ENCODE results near the gene NUDC.

NUDC gene

GRCh38 chr1:26993237-26994019 lies 71.9 kb downstream of the NUDC start, which contains the start of gene TRNP1:
Gene TRNP1, plus strand, starts transcription at chr1:26993692. Its CDS starts 95 bp downstream, at chr1:26993787.
- H3K9me3 ChIP-seq (ENCODE audit: control insufficient read depth, insufficient read depth, low read depth, low read length): no peaks in the 10 kb centered on the region
- peak within 1 kb of the TSS; percentile 44; the same call in 1 of the 2 replicates for H3K27ac ChIP-seq (ENCODE audit: extremely low read depth, low read depth, low read length)
- peak within 1 kb of the TSS; percentile 57 for H3K4me3 ChIP-seq (ENCODE audit: low read depth, low read length)
- ChIA-PET POLR2A (interaction anchor here (0.5 to 2.2 kb wide), 12 partner anchors 15 to 352 kb away, joined by 3 to 10 read pairs (median 4); partner anchors contain the start of genes GPN2, KDF1 and TENT5B), CTCF (interaction anchor here (0.8 to 9.3 kb wide), 8 partner anchors 10 to 184 kb away, joined by 3 to 141 read pairs (median 6); partner anchors contain the start of gene KDF1)
- peaks cover 0 to 6% of the 10 kb centered on the region in 2 experiments; a peak in 2 of 3 replicates for H3K36me3 ChIP-seq (ENCODE audit: control insufficient read depth in 2 of 2, insufficient read depth in 1 of 2, low read length in 2 of 2)
- H3K4me1 ChIP-seq (ENCODE audit: control insufficient read depth, insufficient read depth, low read length): no peaks in the 10 kb centered on the region; the same call in 1 of the 2 replicates
- peak; percentile 73 for TF ChIP-seq KLF8 (tag by site-specific recombination; IDR thresholded peaks at IDR 0.05)
- TF ChIP-seq CTCF (tag by site-specific recombination; IDR thresholded peaks at IDR 0.05): peak; percentile 42; the same call in 1 of the 2 replicates
- TF ChIP-seq ZNF692 (tag by site-specific recombination; IDR thresholded peaks at IDR 0.05): peak; percentile 57; the same call in 1 of the 2 replicates
- peak; percentile 99 for TF ChIP-seq ZNF341 (tag by site-specific recombination; IDR thresholded peaks at IDR 0.05; ENCODE audit: low read depth)
- TF ChIP-seq ZBTB7A (tag by site-specific recombination; IDR thresholded peaks at IDR 0.05; ENCODE audit: low read depth): peak; percentile 21; the same call in 1 of the 2 replicates
- TF ChIP-seq BCL11B (tag by site-specific recombination; IDR thresholded peaks at IDR 0.05; ENCODE audit: low read depth): peak; percentile 35; the same call in 1 of the 2 replicates
- peak; percentile 47; the same call in 1 of the 2 replicates for TF ChIP-seq BCL11A (tag by site-specific recombination; IDR thresholded peaks at IDR 0.05; ENCODE audit: low read depth)
- TF ChIP-seq ZNF391 (tag by site-specific recombination; IDR thresholded peaks at IDR 0.05; ENCODE audit: borderline replicate concordance, low read depth): 0 out of 2 replicates have a peak, but pooled peaks have one; percentile 34
- peak; percentile 42; the same call in 1 of the 2 replicates for TF ChIP-seq ZNF600 (tag by site-specific recombination; IDR thresholded peaks at IDR 0.05)
- no peak for TF ChIP-seq ZFP69B (tag by site-specific recombination; IDR thresholded peaks at IDR 0.05)
- peak; percentile 60 for TF ChIP-seq SP2 (tag by site-specific recombination; IDR thresholded peaks at IDR 0.05)
- TF ChIP-seq ZFHX2 (tag by site-specific recombination; conservative IDR thresholded peaks at IDR 0.05): peak; percentile 46; the same call in 1 of the 2 replicates
- TF ChIP-seq GLIS2 (tag by site-specific recombination; IDR thresholded peaks at IDR 0.05): peak; percentile 73
- peak; percentile 20; the same call in 1 of the 2 replicates for TF ChIP-seq ZIC2 (tag by site-specific recombination; IDR thresholded peaks at IDR 0.05)
- TF ChIP-seq KLF10 (tag by site-specific recombination; IDR thresholded peaks at IDR 0.05): 0 out of 2 replicates have a peak, but pooled peaks have one; percentile 50
- TF ChIP-seq PRDM6 (tag by site-specific recombination; IDR thresholded peaks at IDR 0.05): no peak
- TF ChIP-seq ZNF335 (tag by site-specific recombination; conservative IDR thresholded peaks at IDR 0.05): peak; percentile 85
- TF ChIP-seq PRDM4 (tag by site-specific recombination; IDR thresholded peaks at IDR 0.05): no peak
- TF ChIP-seq KLF1 (tag by site-specific recombination; IDR thresholded peaks at IDR 0.05): peak; percentile 35; the same call in 1 of the 2 replicates
- peak; percentile 62 for TF ChIP-seq KLF9 (tag by site-specific recombination; IDR thresholded peaks at IDR 0.05; ENCODE audit: low read depth)
- no peak for TF ChIP-seq TSHZ1 (tag by site-specific recombination; IDR thresholded peaks at IDR 0.05; ENCODE audit: borderline replicate concordance)
- TF ChIP-seq PATZ1 (tag by site-specific recombination; IDR thresholded peaks at IDR 0.05): peak; percentile 90
